GM19395 (cell line): ENCODE data around the gene TEX55.
"Not testable (repeated sequence)": the region's sequence is repeated elsewhere in the genome, so short reads cannot be mapped to it uniquely, and the experiment has no call there.

Experiments
- ATAC-seq: cut with Tn5 transposase; IDR thresholded peaks from one replicate; pipeline ENCODE4 v1.9.1; 2021; ENCODE audit warnings: mild to moderate bottlenecking, moderate library complexity; ENCODE audit not compliant: unreplicated experiment

TEX55 gene

DNA sequence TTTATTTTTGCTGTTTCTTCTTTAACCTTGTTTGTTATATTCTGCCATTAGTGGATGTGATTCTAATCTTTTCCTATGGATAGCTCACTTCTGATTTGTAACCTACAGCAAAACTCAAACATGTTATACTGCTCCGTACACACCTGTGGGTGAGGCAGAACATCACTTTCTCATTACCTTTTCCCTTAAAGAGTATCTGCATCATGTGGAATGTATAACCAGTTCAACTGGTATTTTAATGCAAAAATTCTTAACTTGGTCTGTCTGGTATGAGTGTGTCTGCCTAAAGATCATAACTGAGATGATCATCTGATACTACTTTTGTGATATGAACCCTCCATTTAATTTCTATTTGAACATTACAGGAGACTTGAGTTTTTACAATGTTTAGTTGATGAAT, 14.4 kb downstream of the TEX55 start:
- no peak for ATAC-seq

DNA sequence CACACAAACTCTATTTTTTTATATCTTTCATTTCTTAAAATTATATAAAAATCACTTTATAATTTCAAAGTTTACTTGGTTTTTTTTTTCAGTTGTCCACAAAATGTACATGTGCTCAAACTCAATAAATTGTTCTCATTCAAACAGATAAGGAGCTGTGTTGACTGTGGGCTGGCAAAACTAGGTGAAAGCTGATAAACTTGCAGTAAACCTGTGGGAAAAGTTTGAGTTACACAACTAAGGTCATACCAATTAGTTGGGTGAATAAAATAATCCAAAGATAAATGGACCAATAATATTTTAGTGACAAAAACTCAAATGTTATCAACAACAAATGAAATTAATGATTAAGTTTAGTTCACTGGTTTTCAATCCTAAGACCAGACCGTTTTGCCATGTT, 14.8 kb downstream of the TEX55 start:
- ATAC-seq: no peak

GRCh38 chr3:119161240-119161639, 15.3 kb downstream of the TEX55 start:
- ATAC-seq: no peak

- not testable (repeated sequence) for ATAC-seq
Observed at GRCh38 chr3:119164745-119165144, 18.8 kb downstream of the TEX55 start.

GRCh38 chr3:119170821-119171220, 24.9 kb downstream of the TEX55 start:
- no peak for ATAC-seq

GRCh38 chr3:119173325-119173724, 27.4 kb downstream of the TEX55 start, which contains the start of gene UPK1B:
Gene UPK1B (plus strand): TSS chr3:119173598. CDS start chr3:119186742, 13,144 bp downstream.
- no peak for ATAC-seq

DNA sequence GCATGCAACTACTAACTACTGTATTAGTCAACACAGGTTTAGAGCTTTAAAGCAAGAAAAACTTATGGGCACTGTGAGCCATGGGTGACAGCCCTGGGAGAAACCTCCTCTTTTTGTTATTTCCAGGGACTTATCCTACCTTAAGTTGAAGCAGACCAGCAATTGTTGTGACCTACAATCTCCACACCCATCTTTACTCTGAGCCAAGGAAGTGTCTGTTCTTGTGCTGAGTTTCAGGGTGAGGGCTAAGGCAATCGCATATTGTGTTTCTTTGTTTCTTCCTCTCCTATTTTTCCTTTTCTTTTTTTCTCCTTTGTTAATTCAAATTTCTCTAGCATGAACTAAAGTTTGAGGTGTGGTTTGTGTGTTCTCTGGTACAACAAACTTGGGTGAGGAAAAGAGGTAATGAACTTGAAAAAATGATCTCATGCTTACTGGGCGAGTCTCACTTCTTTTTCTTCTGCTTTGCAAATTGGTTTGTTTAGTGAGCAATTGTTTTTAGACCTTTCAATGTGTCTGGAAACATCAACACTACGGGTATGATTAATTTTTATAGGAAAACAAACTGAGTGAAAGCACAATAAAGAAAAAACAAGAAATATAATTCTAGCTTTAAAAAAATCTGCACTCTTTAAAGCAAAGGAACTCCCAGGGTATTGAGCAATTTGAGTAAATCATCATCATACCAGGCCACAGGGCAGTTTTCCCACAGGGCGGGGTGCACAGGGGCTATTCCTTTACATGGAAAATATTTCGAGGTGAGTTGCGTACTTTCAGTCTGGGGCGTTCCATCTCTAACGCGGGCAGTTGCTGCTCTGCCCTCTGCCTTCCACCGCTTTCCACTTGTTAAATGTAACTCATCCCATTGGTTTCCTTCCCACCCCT, 30.1 kb downstream of the TEX55 start:
- ATAC-seq: no peak

DNA sequence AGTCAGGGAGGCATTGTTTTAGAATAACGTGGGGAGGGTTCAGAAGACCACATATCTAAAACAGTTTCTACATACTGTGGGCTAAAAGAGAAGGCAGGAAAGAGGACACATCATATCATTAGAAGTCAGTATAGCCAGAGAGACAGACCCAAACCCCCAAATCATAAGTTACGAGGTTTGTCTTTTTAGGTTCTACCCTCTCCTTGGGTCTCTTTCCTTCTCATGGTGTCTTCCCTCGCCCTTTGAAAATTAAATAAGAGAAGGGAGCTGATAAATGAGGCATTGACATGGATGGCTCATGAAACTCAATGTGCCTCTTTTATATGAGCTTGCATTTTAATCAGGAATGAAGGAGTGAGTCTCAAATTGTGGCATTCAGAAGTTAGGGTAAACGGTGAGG, 30.8 kb downstream of the TEX55 start:
- ATAC-seq: no peak

GRCh38 chr3:119177321-119177720, 31.4 kb downstream of the TEX55 start:
- no peak for ATAC-seq

DNA sequence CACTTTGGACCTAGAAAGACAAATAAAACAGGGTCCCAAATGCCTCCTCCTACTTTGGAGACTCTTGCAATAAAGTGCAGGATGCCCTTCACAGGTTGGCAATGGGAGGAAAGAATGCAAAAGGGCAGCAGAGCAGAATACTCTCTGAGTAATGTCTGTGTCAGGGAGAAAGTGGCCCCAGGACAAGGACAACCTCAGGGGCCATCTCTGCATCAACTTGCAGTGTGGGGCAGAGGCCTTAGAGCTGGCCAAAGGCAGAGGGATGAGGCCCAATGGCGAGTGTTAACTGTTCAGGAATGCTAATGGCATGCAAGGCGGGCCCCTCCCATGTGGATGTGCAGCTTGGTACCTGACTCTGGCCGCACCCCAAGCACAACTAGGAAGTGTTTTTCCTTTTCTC, 35.8 kb downstream of the TEX55 start:
- no peak for ATAC-seq

DNA sequence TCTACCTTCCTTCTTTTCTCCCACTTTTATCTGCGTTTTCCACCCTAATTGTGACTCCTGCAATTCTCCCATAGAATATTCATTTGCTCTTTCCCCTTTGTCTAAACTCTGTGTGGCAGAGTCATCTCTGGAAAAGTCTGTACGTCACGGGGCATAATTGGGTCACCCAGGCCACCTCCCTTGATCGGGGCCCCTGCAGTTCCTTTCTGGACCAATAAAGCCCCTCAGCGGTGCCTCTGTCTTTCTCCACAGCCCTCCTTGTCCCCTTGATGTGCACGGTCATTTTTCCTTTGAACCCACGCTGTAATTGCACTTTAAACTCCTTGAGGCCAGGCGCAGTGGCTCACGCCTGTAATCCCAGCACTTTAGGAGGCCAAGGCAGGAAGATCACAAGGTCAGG, 38.1 kb downstream of the TEX55 start:
- ATAC-seq: no peak

DNA sequence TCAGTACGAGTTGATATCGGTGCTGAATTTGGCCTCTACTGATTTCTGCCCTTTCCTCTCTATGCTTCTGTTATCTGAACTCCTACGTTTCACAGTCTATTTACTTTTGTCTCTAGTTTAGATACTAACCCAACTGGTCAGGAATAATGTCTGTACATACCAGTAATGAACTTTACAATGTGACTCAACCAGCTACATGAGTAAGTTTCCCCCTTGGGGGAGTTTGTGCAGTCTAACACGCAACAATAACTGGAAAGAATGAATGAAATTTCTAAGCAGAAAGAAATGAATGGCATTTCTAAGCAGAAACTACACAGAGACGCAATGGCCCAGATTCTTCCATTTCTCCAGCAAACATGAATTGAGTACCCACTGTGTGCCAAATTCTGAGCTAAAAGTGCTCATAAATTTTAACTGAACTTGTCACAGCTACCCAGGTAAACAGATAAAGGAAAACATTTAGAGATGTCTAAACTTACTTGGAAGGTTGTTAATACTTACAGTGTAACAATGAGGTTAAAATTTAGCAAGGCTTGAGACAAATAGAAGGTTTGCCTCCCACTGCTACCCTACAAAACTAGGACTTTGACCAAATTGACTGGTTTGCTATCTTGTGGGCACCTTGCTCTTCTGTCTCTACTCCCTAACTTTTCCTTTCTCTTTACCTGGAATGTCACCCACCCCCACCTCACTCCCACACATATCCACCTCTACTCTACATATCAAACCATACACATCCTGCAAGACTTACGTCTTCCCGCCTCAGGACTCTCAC, 39.0 kb downstream of the TEX55 start:
- no peak for ATAC-seq

- no peak for ATAC-seq
Observed at GRCh38 chr3:119187266-119187665, 41.3 kb downstream of the TEX55 start.

DNA sequence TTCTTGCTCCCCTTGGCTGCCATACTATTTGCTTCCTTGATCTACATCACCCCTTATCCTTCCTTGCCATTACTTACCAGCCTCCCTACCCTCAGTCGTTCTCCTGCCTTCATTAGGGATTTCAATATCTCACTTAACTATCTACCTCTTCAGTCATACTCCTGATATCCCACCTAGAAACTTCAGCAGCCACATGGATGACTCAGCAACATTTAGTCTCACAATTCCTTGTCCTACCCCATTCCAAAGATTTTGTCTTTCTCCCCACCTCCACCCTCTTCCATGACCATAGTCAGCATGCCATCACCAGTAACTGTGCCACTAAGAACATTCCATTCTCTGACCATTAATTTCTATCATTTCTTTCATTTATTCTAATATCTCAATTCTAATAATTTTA, 45.8 kb downstream of the TEX55 start:
- ATAC-seq: no peak

GRCh38 chr3:119194237-119195150, 48.5 kb downstream of the TEX55 start:
- ATAC-seq: no peak

GRCh38 chr3:119195151-119195476, 49.1 kb downstream of the TEX55 start:
- no peak for ATAC-seq

GRCh38 chr3:119195911-119196310, 49.9 kb downstream of the TEX55 start:
- no peak for ATAC-seq
